Renal cortical epithelial cell (primary cell): ENCODE data around the gene KRTAP4-6. TPM values are rescaled to one million over a fixed set of nuclear protein-coding genes. Genes with fewer than 3 reads are reported as not detected.
"Not testable (repeated sequence)": the region's sequence is repeated elsewhere in the genome, so short reads cannot be mapped to it uniquely, and the experiment has no call there.

Experiments
- DNase-seq: peaks from one replicate; pipeline ENCODE4 v3.0.0-alpha.2; 2011; ENCODE audit warnings: low read depth
- total RNA-seq: library from RNA; depleted of rRNA; stranded (reverse); fragments of >200 nt; gene quantifications from 2 replicates; pipeline ENCODE4 v1.2.3, GENCODE V29; 2014

Gene KRTAP4-6
- not detected in 2 replicates for total RNA-seq

GRCh38 chr17:41140360-41141131 lies at the start of gene KRTAP4-6:
Gene KRTAP4-6 (minus strand): TSS chr17:41140544. CDS start chr17:41140487, 57 bp downstream.
- peak; percentile 92 for DNase-seq

GRCh38 chr17:41189837-41190318 lies 49.5 kb upstream of the KRTAP4-6 start, which contains the start of gene KRTAP9-1:
Gene KRTAP9-1 (plus strand): TSS chr17:41189887. CDS start chr17:41189887, 0 bp downstream.
- not testable (repeated sequence) for DNase-seq

- DNase-seq: no peak
Observed at GRCh38 chr17:41186872-41187271, 46.5 kb upstream of the KRTAP4-6 start.

GRCh38 chr17:41185001-41185400 lies 44.7 kb upstream of the KRTAP4-6 start:
- no peak for DNase-seq

- no peak for DNase-seq
Observed at GRCh38 chr17:41184480-41184961, 44.2 kb upstream of the KRTAP4-6 start, which contains the start of gene KRTAP4-1. Gene KRTAP4-1 (minus strand): TSS chr17:41184911. CDS start chr17:41184854, 57 bp downstream.

GRCh38 chr17:41178843-41179616 lies 38.7 kb upstream of the KRTAP4-6 start:
- DNase-seq: peak; percentile 15

GRCh38 chr17:41178341-41178740 lies 38.0 kb upstream of the KRTAP4-6 start:
- DNase-seq: peak; percentile 70

- no peak for DNase-seq
Observed at GRCh38 chr17:41177727-41178271, 37.5 kb upstream of the KRTAP4-6 start, which contains the start of gene KRTAP4-2. Gene KRTAP4-2 (minus strand): TSS chr17:41178221. CDS start chr17:41178164, 57 bp downstream.

- no peak for DNase-seq
Observed at GRCh38 chr17:41176744-41177387, 36.5 kb upstream of the KRTAP4-6 start.

GRCh38 chr17:41171886-41172285 lies 31.5 kb upstream of the KRTAP4-6 start:
- peak; percentile 4 for DNase-seq

GRCh38 chr17:41168121-41168520 lies 27.8 kb upstream of the KRTAP4-6 start, which contains the start of gene KRTAP4-3:
Gene KRTAP4-3 (minus strand): TSS chr17:41168221. CDS start chr17:41168172, 49 bp downstream.
- DNase-seq: no peak

GRCh38 chr17:41167561-41167960 lies 27.2 kb upstream of the KRTAP4-6 start:
- DNase-seq: no peak

- DNase-seq: no peak
Observed at GRCh38 chr17:41163828-41164227, 23.5 kb upstream of the KRTAP4-6 start.

- no peak for DNase-seq
Observed at GRCh38 chr17:41160648-41161047, 20.3 kb upstream of the KRTAP4-6 start, which contains the start of gene KRTAP4-4. Gene KRTAP4-4 (minus strand): TSS chr17:41160748. CDS start chr17:41160691, 57 bp downstream.

- DNase-seq: not testable (repeated sequence)
Observed at GRCh38 chr17:41160190-41160589, 19.8 kb upstream of the KRTAP4-6 start.

GRCh38 chr17:41153856-41154255 lies 13.5 kb upstream of the KRTAP4-6 start:
- no peak for DNase-seq

- DNase-seq: no peak
Observed at GRCh38 chr17:41151525-41151924, 11.2 kb upstream of the KRTAP4-6 start.

- no peak for DNase-seq
Observed at GRCh38 chr17:41150026-41150425, 9.7 kb upstream of the KRTAP4-6 start.

- no peak for DNase-seq
Observed at GRCh38 chr17:41149652-41149985, 9.3 kb upstream of the KRTAP4-6 start, which contains the start of gene KRTAP4-5. Gene KRTAP4-5 (minus strand): TSS chr17:41149825. CDS start chr17:41149767, 58 bp downstream.

- DNase-seq: not testable (repeated sequence)
Observed at GRCh38 chr17:41148971-41149651, 8.8 kb upstream of the KRTAP4-6 start.
